Thymus (tissue), 11 donors: Measurements from ENCODE around the gene SELENBP1. TPM values are rescaled to one million over a fixed set of nuclear protein-coding genes. Genes with fewer than 3 reads are reported as not detected.
"Not testable (repeated sequence)": the region's sequence is repeated elsewhere in the genome, so short reads cannot be mapped to it uniquely, and the experiment has no call there.

Source experiments
- DNase-seq, 9 donors: peaks; one replicate each; pipeline ENCODE4 v3.0.0-alpha.2; 2013; ENCODE audit warnings: low spot score in 9 of 9, low read depth in 6 of 9, missing footprints in 1 of 9
- H3K27ac ChIP-seq, 2 donors: one replicate each; pipeline ENCODE4 v1.5.1; 2013; ENCODE audit warnings: control low read depth in 1 of 2, low read depth in 1 of 2, low read length in 1 of 2, mild to moderate bottlenecking in 1 of 2, moderate library complexity in 1 of 2
- H3K27me3 ChIP-seq, 2 donors: one replicate each; pipeline ENCODE4 v1.5.1; 2013; ENCODE audit warnings: low read length in 1 of 2; ENCODE audit not compliant: control insufficient read depth in 2 of 2, insufficient read depth in 1 of 2
- H3K36me3 ChIP-seq, 2 donors: one replicate each; pipeline ENCODE4 v1.5.1; 2013; ENCODE audit warnings: low read length in 1 of 2, mild to moderate bottlenecking in 1 of 2, moderate library complexity in 1 of 2; ENCODE audit not compliant: control insufficient read depth in 2 of 2, insufficient read depth in 2 of 2
- H3K4me1 ChIP-seq, 2 donors: one replicate each; pipeline ENCODE4 v1.5.1; 2013; ENCODE audit warnings: low read length in 2 of 2; ENCODE audit not compliant: control insufficient read depth in 2 of 2, insufficient read depth in 2 of 2
- H3K4me3 ChIP-seq, 2 donors: one replicate each; pipeline ENCODE4 v1.5.1; 2013; ENCODE audit warnings: low read length in 2 of 2, control low read depth in 1 of 2, mild to moderate bottlenecking in 1 of 2
- H3K9me3 ChIP-seq, 2 donors: one replicate each; pipeline ENCODE4 v1.5.1; 2013; ENCODE audit warnings: low read length in 1 of 2, mild to moderate bottlenecking in 1 of 2; ENCODE audit not compliant: control insufficient read depth in 2 of 2, insufficient read depth in 1 of 2
- WGBS: extraction: QIAGEN DNeasy Blood & Tissue Kit; methylation state at CpG from one replicate; pipeline ENCODE4 v1.1.7; 2013; 5-methylcytosine and 5-hydroxymethylcytosine counted together
- polyA plus RNA-seq: library from polyadenylated mRNA; stranded (reverse); fragments of 200-250 nt; gene quantifications from one replicate; pipeline ENCODE4 v1.2.3, GENCODE V29; 2013
- total RNA-seq: library from RNA; stranded (reverse); fragments of 120-200 nt; gene quantifications from one replicate; pipeline ENCODE4 v1.2.4, GENCODE V29; 2013
- donor health status: healthy.

SELENBP1 gene
- total and polyA plus RNA-seq, 2 donors = 6.1 to 6.4 TPM

DNA sequence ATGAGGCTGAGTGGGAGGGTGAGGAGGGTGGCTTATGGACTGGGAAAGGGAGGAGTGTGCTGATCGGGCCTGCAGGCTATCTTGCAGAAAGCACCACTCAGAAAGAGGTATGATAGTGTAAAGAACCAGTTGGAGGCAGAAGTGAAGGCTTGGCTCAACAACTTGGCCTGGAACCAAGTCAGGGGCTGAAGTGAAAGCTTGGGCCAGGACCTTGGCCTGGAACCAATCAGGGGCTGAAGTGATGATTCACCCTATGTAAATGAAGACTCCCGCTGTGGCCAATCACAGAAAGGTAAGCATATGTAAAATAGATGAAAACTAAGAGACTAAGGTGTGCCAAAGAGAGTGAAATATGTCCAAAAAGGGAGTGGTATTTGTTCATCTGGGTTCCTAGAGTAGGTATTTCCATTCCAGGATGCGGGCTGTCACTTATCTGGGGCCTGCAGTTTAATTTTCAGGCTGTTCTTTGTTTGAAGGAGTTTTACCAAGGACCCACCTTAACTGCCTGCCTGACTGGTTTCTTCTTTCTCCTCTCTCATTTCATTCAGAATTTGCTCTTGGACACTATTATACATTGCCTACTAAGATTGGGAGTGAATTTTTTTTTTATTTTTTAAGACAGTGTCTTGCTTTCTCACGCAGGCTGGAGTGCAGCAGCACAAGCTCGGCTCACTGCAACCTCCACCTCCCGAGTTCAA is 20.3 kb downstream of the SELENBP1 start:
- WGBS = 97% methylated on average over 6 of the region's 6 CpGs
- no peaks in the 10 kb centered on the region for H3K36me3 ChIP-seq
- peaks cover 4 to 9% of the 10 kb centered on the region in 2 donors for H3K4me1 ChIP-seq
- peaks cover 2 to 24% of the 10 kb centered on the region in 2 donors for H3K9me3 ChIP-seq
- H3K27me3 ChIP-seq = no peaks in the 10 kb centered on the region
- no peak overlapping the region for H3K27ac ChIP-seq
- DNase-seq = no peak
- no peak overlapping the region for H3K4me3 ChIP-seq

DNA sequence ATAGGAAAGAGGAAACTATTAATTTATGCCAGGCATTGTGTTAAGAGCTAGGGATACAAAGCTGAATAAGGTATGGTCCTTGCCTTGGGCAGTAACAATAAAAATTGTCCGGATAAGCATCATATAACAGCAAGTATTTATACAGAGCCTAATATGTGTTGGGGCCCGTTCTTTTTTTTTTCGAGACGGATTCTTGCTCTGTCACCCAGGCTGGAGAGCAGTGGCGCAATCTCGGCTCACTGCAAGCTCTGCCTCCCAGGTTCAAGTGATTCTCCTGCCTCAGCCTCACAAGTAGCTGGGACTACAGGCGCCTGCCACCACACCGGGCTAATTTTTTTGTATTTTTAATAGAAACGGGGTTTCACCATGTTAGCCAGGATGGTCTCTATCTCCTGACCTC is 22.2 kb downstream of the SELENBP1 start:
- not testable (repeated sequence) for H3K27ac ChIP-seq, H3K27me3 ChIP-seq, DNase-seq, H3K36me3 ChIP-seq, H3K4me3 ChIP-seq
- WGBS = 98% methylated on average over 9 of the region's 9 CpGs
- H3K9me3 ChIP-seq = peaks cover 2 to 24% of the 10 kb centered on the region in 2 donors
- H3K4me1 ChIP-seq = peaks cover 11 to 22% of the 10 kb centered on the region in 2 donors

DNA sequence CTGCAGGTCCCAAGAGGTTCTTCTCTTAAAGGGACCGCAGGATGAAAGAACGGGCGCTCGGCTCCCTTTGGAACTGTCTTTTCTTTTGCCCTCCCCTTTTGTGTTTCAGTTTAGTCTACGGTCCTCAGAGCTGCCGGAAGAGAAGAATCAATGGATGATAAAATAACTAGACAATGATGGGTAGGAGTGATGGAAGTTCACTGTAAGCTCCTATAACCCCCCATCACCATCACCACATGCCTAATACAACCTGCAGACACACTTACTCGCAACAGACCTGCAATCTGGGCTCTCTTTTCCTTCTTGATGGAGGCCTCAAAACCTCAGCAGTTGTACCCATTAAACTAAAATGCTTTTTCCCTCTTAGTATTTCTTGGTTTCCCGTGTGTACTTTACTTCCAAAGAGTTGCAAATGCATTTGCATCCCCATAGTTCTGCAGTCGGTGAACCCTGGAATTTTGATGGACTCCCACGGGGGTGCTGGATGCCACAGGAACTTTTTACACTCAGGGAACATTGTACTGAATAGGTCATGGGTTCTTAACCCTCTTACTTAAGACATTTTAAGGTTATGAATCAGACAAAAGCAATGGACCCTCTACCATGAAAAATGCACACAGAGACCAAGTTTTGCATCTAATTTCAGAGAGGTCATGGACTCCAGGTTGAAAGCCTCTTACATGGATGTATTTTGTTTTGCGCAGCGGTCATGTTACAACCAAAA is 24.8 kb downstream of the SELENBP1 start:
- Histone ChIP-seq H3K4me3 (peak overlapping the region; percentile 60 to 63), H3K4me1 (peaks cover 11 to 34% of the 10 kb centered on the region in 2 donors), H3K36me3 (peaks cover 23 to 28% of the 10 kb centered on the region in 2 donors), H3K27me3 (no peaks in the 10 kb centered on the region), H3K27ac (peak overlapping the region; percentile 85 to 98), H3K9me3 (peaks cover 2 to 20% of the 10 kb centered on the region in 2 donors)
- DNase-seq = peak in 1 of 9 donors; percentile 13
- 33% methylated on average over 12 of the region's 12 CpGs for WGBS

DNA sequence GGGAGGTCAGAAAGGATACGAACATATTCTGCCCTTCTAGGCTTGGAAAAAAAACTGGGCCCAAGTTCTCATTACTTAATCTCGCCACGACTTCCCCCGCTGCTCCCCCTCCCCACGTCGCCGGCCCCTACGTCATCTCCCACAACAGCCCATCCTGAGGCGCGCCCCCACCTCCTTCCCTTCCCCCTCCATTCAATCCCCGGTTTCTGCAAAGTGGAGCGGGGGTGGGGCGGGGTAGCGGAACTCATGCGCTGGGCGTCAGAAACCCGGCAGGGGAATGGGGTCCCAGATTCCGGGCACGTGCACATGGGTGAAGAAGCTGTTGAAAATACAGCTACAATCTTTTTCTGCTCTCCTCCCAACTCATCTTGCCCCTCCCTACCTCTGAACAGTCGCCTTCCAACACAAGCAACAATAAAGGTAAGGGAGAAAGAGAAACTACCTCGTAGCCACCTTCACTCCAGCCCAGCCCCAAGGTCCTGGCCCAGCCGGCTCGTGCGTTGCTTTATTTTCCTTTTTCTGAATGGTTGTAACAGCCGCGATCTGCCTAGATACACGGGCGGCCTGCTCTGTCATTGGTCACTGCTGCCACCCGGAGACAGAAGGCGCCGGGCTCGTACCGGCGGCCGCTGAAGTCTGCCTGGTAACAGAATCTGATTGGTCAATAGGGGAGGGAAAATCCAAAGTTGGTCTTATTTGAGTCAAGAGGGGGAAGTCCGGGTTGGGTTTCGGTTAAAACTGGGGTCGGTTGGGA is 25.6 kb downstream of the SELENBP1 start, which contains the start of gene RFX5:
RFX5 (minus strand) TSS at position 484 of the 754 bp plus-strand sequence. CDS start 932 bp downstream, outside the sequence.
- H3K4me3 ChIP-seq = peak within 1 kb of the TSS; percentile 60 to 63
- DNase-seq = peak; percentile 89 to 98 (median 96)
- peaks cover 11 to 34% of the 10 kb centered on the region in 2 donors for H3K4me1 ChIP-seq
- peaks cover 29 to 36% of the 10 kb centered on the region in 2 donors for H3K36me3 ChIP-seq
- peak within 1 kb of the TSS; percentile 95 to 98 for H3K27ac ChIP-seq
- peaks cover 1 to 15% of the 10 kb centered on the region in 2 donors for H3K9me3 ChIP-seq
- H3K27me3 ChIP-seq = no peaks in the 10 kb centered on the region
- under 1% methylated on average over 38 of the region's 38 CpGs for WGBS

DNA sequence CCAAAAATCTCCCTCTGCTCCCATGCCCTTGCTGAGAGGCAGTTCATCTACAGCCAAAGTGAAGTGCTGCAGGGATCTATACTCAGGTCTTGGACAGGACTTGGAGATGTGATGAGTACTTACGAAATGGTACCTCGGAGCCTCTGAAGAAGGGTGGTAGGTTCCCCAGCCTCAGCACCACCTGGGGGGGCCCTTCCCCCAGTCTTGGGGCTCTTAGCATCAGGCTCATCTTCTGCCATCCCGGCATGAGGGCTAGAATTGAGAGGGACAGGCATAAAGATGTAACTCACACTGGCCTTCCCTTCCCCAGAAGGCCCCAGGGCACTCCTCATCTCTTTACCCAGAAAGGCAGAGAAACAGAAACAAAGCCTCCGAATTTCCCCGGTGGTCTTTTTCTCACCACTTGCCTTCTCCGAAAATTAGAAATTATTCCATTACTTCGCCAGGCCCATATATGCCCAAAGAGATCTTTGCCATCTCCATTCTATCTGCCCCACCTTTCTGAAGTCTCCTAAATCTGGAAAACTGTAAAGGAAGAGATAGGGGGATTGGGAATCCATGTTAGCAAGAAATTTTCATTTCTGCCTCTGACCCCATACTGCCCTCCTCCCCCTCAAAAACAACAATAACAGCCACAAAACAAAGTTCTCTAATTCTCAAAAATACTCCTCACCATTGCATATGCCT is 26.3 kb downstream of the SELENBP1 start:
- Histone ChIP-seq H3K27ac (peak overlapping the region; percentile 95 to 98), H3K27me3 (no peaks in the 10 kb centered on the region), H3K4me3 (peak overlapping the region; percentile 60 to 63), H3K4me1 (peaks cover 11 to 34% of the 10 kb centered on the region in 2 donors), H3K9me3 (peaks cover 0 to 8% of the 10 kb centered on the region in 2 donors), H3K36me3 (peaks cover 29 to 43% of the 10 kb centered on the region in 2 donors)
- 54% methylated on average over 7 of the region's 7 CpGs for WGBS
- peak in 1 of 9 donors; percentile 34 for DNase-seq

DNA sequence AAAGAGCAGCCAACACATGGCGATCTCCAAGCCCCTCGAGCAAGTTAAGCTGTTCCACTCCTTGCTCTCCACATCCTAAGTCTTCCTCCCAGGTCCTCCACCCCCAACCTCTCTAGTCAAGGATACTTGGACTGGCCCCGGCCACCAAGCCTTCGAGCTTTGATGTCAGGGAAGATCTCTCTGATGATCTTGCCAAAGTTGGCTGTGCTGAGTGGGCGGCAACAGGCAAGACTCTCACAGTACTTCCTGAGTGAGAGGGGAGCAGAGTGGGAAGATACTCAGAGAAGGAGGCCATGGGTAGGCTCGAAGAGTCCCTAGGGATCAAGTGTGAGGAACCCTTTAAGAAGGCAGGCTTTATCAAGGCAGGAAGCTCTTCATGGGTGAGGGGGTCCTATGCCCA is 28.2 kb downstream of the SELENBP1 start:
- no peak overlapping the region for H3K27ac ChIP-seq
- WGBS = 93% methylated on average over 6 of the region's 6 CpGs
- no peak for DNase-seq
- H3K9me3 ChIP-seq = no peaks in the 10 kb centered on the region
- peaks cover 29 to 43% of the 10 kb centered on the region in 2 donors for H3K36me3 ChIP-seq
- no peak overlapping the region for H3K4me3 ChIP-seq
- H3K27me3 ChIP-seq = no peaks in the 10 kb centered on the region
- H3K4me1 ChIP-seq = peaks cover 11 to 34% of the 10 kb centered on the region in 2 donors

DNA sequence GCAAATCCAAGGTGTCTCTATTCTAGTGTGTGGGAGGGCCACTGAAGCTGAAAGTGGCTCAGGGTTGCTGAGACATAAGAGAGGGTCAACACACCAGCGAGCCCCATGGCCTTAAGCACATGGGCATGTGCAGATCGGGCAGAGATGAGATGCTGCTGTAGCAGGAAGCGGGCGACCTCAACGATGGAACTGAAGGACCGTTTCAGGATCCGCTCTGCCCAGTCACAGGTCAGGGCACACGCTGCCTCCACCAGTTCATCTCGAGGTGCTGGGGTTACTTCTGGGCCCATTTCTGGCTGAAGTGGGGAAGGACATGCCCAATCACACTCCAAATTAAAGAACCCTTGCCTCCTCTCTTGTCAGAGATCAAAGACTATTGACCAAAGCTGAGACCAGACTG is 28.9 kb downstream of the SELENBP1 start:
- Histone ChIP-seq H3K27ac (no peak overlapping the region), H3K27me3 (no peaks in the 10 kb centered on the region), H3K4me1 (peaks cover 11 to 34% of the 10 kb centered on the region in 2 donors), H3K9me3 (no peaks in the 10 kb centered on the region), H3K4me3 (no peak overlapping the region), H3K36me3 (peaks cover 29 to 43% of the 10 kb centered on the region in 2 donors)
- no peak for DNase-seq
- 83% methylated on average over 9 of the region's 9 CpGs for WGBS

DNA sequence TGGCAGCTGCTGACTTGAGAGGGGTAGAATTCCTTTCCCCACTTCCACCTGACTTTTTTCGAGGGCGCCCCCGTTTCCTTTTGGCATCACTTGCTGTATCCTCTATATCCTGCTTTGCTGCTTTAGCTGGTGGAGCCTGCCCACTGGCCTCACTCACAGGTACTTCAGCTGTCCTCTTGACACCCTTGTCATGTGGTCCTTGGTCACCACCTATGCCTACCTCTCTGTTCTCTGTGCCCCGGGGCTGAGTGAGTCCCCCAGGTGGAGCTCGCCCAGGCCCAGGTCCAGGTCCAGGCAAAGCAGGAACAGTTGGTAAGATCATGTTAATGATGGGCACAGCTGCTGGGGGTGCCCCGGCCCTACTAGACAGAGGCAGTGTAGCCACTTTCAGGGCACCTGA is 29.9 kb downstream of the SELENBP1 start:
- DNase-seq = no peak
- peaks cover 7 to 27% of the 10 kb centered on the region in 2 donors for H3K4me1 ChIP-seq
- 98% methylated on average over 6 of the region's 6 CpGs for WGBS
- peaks cover 29 to 43% of the 10 kb centered on the region in 2 donors for H3K36me3 ChIP-seq
- no peak overlapping the region for H3K27ac ChIP-seq
- H3K27me3 ChIP-seq = no peaks in the 10 kb centered on the region
- no peak overlapping the region for H3K4me3 ChIP-seq
- H3K9me3 ChIP-seq = no peaks in the 10 kb centered on the region
